GM19452 (cell line): Measurements from ENCODE around the gene LRR1.
"Not testable (repeated sequence)": the region's sequence is repeated elsewhere in the genome, so short reads cannot be mapped to it uniquely, and the experiment has no call there.

Experiments used
- ATAC-seq: cut with Tn5 transposase; IDR thresholded peaks from one replicate; pipeline ENCODE4 v1.9.1; 2021; ENCODE audit not compliant: unreplicated experiment

Gene LRR1

GRCh38 chr14:49623941-49624839 is 25.4 kb downstream of the LRR1 start:
- no peak for ATAC-seq

- peak; percentile 79 for ATAC-seq
Observed at GRCh38 chr14:49633640-49634546, 35.2 kb downstream of the LRR1 start.

GRCh38 chr14:49634547-49635334 is 36.0 kb downstream of the LRR1 start, which contains the start of gene DNAAF2:
Gene DNAAF2, minus strand, starts transcription at chr14:49635244. Its CDS starts 95 bp downstream, at chr14:49635149.
- ATAC-seq: peak; percentile 27

DNA sequence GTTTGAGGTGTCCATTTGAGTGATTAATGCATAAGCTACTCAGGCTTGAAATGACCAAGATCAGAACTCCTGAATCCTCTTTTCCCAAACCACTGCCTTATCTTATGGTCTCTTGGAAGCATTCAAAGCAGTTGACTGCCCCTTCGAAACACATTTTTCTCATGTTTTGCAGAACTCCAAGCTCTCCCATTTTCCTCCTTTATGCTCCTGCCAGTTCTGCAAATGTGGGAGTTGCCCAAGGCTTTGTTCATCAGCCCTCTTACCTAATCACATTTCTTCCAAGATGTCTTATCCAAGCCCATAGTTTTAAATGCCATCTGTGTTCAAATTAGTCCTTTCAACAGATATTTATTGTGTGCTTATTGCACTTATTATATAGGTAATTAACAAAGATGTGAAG is 38.1 kb downstream of the LRR1 start:
- no peak for ATAC-seq

DNA sequence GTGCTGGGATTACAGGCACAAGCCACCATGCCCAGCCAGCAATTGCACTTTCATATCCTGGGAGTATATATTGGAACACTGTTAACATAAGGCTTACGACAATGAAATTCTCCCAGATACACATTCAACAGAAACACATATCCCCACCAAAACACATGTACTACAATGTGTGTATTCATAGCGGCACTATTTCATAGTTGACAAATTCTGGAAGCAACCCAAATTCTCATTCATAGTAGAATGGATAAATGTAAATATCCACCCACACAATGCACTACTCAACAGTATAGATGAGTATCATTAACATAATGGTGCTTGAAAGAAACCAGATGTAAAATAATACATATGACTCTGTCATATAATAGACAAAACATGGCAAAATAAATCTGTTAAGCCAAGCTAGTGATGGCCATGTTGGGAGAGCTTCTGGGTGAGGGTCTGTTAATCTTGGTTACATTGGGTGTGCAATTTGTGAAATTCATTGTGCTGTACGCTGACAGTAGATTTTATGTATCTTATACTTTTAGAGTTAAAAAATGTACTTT is 38.9 kb downstream of the LRR1 start:
- ATAC-seq: no peak

- ATAC-seq: no peak
Observed at GRCh38 chr14:49640540-49641417, 42.0 kb downstream of the LRR1 start.

DNA sequence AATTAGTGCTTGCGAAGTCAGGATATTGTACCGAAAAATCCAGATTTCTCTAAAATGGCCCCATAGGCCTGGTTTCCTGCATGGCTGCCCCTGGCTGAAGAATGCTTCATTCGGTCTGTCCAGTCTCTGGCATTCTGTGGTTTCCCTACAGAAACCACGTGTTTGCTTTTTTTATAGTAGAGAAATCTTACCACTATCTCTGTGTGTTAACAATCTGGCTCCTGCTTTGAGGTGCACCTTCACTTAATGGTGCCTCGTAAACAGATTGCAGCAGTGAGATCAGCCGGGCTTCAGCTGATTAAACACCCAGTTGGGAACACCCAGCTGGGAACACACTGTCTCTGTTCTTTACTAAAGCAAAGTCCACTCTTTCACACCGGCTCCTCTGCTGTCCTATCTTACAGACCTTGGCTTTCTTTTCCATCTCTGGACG is 43.0 kb downstream of the LRR1 start:
- ATAC-seq: no peak

- ATAC-seq: no peak
Observed at GRCh38 chr14:49642163-49642562, 43.4 kb downstream of the LRR1 start.

GRCh38 chr14:49653508-49653907 is 54.8 kb downstream of the LRR1 start:
- no peak for ATAC-seq

DNA sequence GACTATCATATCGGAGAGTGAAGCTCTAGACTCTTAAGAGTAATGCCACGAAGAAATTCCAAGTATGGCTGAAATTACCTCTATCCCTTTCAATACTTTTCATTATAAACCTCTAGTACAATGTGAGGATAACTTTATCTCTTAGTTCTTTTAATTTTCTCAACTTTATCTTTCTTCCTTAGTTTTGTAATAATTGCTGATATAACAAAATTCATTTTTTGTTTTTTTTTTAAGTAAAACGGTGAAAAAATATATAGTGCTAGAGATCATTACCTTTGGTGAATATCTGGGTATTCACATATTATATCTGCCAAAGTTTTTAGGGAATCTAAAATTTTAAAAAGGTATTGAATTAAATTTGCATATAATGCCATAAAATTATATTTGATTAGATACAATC is 55.8 kb downstream of the LRR1 start:
- ATAC-seq: no peak

GRCh38 chr14:49657500-49657899 is 58.8 kb downstream of the LRR1 start:
- not testable (repeated sequence) for ATAC-seq

GRCh38 chr14:49659526-49660455 is 61.1 kb downstream of the LRR1 start:
- ATAC-seq: no peak
